ENCODE measurements around the gene TIMP3.

GRCh38 chr22:32843300-32843699, 41.8 kb downstream of the TIMP3 start:
- TF ChIP-seq CTCF (IDR thresholded peaks at IDR 0.05) (no peak), EZH2 (IDR thresholded peaks at IDR 0.05; ENCODE audit: borderline replicate concordance, insufficient read depth, low read depth, low read length, poor library complexity, severe bottlenecking) (no peak)

Measured in B cell (primary cell).